Measurements from ENCODE around the gene FAM8A1. TPM values are rescaled to one million over a fixed set of nuclear protein-coding genes. Genes with fewer than 3 reads are reported as not detected.

The FAM8A1 gene
- total and polyA plus RNA-seq, 2 of the 13 experiments (the other 11 are each of a cell fraction or from before 2014, with no cell fraction given), result 30.5 to 34.3 TPM

GRCh38 chr6:17610835-17611234, 10.7 kb downstream of the FAM8A1 start (continued):
- TF ChIP-seq ARID3A (IDR thresholded peaks at IDR 0.05; ENCODE audit: low read depth, low read length) (peak; percentile 93), GMEB1 (CRISPR knock-in tag; IDR thresholded peaks at IDR 0.05; ENCODE audit: borderline replicate concordance) (0 out of 2 replicates have a peak, but pooled peaks have one; percentile 17), HNF4A (CRISPR knock-in tag; IDR thresholded peaks at IDR 0.05) (peak; percentile 83), AHDC1 (CRISPR knock-in tag; IDR thresholded peaks at IDR 0.05; ENCODE audit: borderline replicate concordance) (peak; percentile 50; the same call in 1 of the 2 replicates), CEBPG (CRISPR knock-in tag; IDR thresholded peaks at IDR 0.05) (peak; percentile 90), ZNF264 (CRISPR knock-in tag; IDR thresholded peaks at IDR 0.05) (no peak), ZNF556 (CRISPR knock-in tag; IDR thresholded peaks at IDR 0.05; ENCODE audit: borderline replicate concordance) (no peak)
